Activated T-cell treated with anti-CD3 and anti-CD28 coated beads, Interleukin-2, amount 50 U/mL, for 24 hours (primary cell): Measurements from ENCODE around the gene KRTAP19-2.
"Not testable (repeated sequence)": the region's sequence is repeated elsewhere in the genome, so short reads cannot be mapped to it uniquely, and the experiment has no call there.

ENCODE experiments used
- DNase-seq: peaks from one replicate; pipeline ENCODE4 v3.0.0-alpha.2; 2020
- H3K27ac Mint-ChIP-seq: 2 replicates; pipeline ENCODE4 v1.8.0; 2020; ENCODE audit warnings: mild to moderate bottlenecking, mixed read lengths
- H3K27me3 Mint-ChIP-seq: 2 replicates; pipeline ENCODE4 v1.8.0; 2020; ENCODE audit warnings: mixed read lengths
- H3K36me3 Mint-ChIP-seq: 2 replicates; pipeline ENCODE4 v1.8.0; 2020; ENCODE audit warnings: low read depth, mixed read lengths
- H3K4me1 Mint-ChIP-seq: 2 replicates; pipeline ENCODE4 v1.8.0; 2020; ENCODE audit warnings: low read depth, mixed read lengths
- H3K4me3 Mint-ChIP-seq: 2 replicates; pipeline ENCODE4 v1.8.0; 2020; ENCODE audit warnings: mild to moderate bottlenecking, moderate library complexity, mixed read lengths
- H3K9me3 Mint-ChIP-seq: 2 replicates; pipeline ENCODE4 v1.8.0; 2020; ENCODE audit warnings: mixed read lengths

KRTAP19-2 gene

GRCh38 chr21:30487336-30487735 is at the start of gene KRTAP19-2:
TSS of gene KRTAP19-2 (minus strand) at chr21:30487436. CDS start at chr21:30487348, 88 bp downstream.
- no peaks in the 10 kb centered on the region for H3K4me1 Mint-ChIP-seq
- peaks cover 10% of the 10 kb centered on the region for H3K9me3 Mint-ChIP-seq
- H3K27ac Mint-ChIP-seq: no peak within 1 kb of the TSS
- no peak for DNase-seq
- peaks cover 2% of the 10 kb centered on the region for H3K27me3 Mint-ChIP-seq
- no peaks in the 10 kb centered on the region for H3K36me3 Mint-ChIP-seq
- H3K4me3 Mint-ChIP-seq: no peak within 1 kb of the TSS

GRCh38 chr21:30518876-30519275 is 31.6 kb upstream of the KRTAP19-2 start:
- Mint-ChIP-seq H3K4me1 (no peaks in the 10 kb centered on the region), H3K4me3 (no peak overlapping the region), H3K9me3 (no peaks in the 10 kb centered on the region), H3K27me3 (no peaks in the 10 kb centered on the region), H3K27ac (no peak overlapping the region), H3K36me3 (no peaks in the 10 kb centered on the region)
- DNase-seq: no peak

- Mint-ChIP-seq H3K4me3 (no peak overlapping the region), H3K27me3 (no peaks in the 10 kb centered on the region), H3K9me3 (no peaks in the 10 kb centered on the region), H3K36me3 (no peaks in the 10 kb centered on the region), H3K4me1 (no peaks in the 10 kb centered on the region), H3K27ac (no peak overlapping the region)
- DNase-seq: no peak
These were observed 28.4 kb upstream of the KRTAP19-2 start for GRCh38 chr21:30515681-30516080.

GRCh38 chr21:30505621-30506205 is 18.5 kb upstream of the KRTAP19-2 start:
- not testable (repeated sequence) for DNase-seq, H3K9me3 Mint-ChIP-seq, H3K27ac Mint-ChIP-seq, H3K4me1 Mint-ChIP-seq, H3K4me3 Mint-ChIP-seq, H3K36me3 Mint-ChIP-seq
- peaks cover 10% of the 10 kb centered on the region for H3K27me3 Mint-ChIP-seq

- no peak for DNase-seq
- H3K36me3 Mint-ChIP-seq: no peaks in the 10 kb centered on the region
- peaks cover 10% of the 10 kb centered on the region for H3K27me3 Mint-ChIP-seq
- no peak within 1 kb of the TSS for H3K4me3 Mint-ChIP-seq
- no peaks in the 10 kb centered on the region for H3K9me3 Mint-ChIP-seq
- H3K27ac Mint-ChIP-seq: no peak within 1 kb of the TSS
- H3K4me1 Mint-ChIP-seq: no peaks in the 10 kb centered on the region
These were observed 14.8 kb upstream of the KRTAP19-2 start, which contains the start of gene KRTAP19-5 for GRCh38 chr21:30502041-30502440. TSS of gene KRTAP19-5 (minus strand) at chr21:30502141. CDS start at chr21:30502090, 51 bp downstream.

- Mint-ChIP-seq H3K27me3 (no peaks in the 10 kb centered on the region), H3K9me3 (no peaks in the 10 kb centered on the region), H3K4me1 (no peaks in the 10 kb centered on the region), H3K36me3 (no peaks in the 10 kb centered on the region), H3K27ac (no peak within 1 kb of the TSS), H3K4me3 (no peak within 1 kb of the TSS)
- DNase-seq: no peak
These were observed 9.8 kb upstream of the KRTAP19-2 start, which contains the start of gene KRTAP19-4 for GRCh38 chr21:30497065-30497464. TSS of gene KRTAP19-4 (minus strand) at chr21:30497165. CDS start at chr21:30497110, 55 bp downstream.

- H3K36me3 Mint-ChIP-seq: no peaks in the 10 kb centered on the region
- H3K4me1 Mint-ChIP-seq: no peaks in the 10 kb centered on the region
- no peak within 1 kb of the TSS for H3K4me3 Mint-ChIP-seq
- H3K27ac Mint-ChIP-seq: no peak within 1 kb of the TSS
- H3K27me3 Mint-ChIP-seq: peaks cover 2% of the 10 kb centered on the region
- DNase-seq: no peak
- peaks cover 3% of the 10 kb centered on the region for H3K9me3 Mint-ChIP-seq
These were observed 4.8 kb upstream of the KRTAP19-2 start, which contains the start of gene KRTAP19-3 for GRCh38 chr21:30491963-30492428. TSS of gene KRTAP19-3 (minus strand) at chr21:30492013. CDS start at chr21:30491957, 56 bp downstream.

- no peak for DNase-seq
- Mint-ChIP-seq H3K9me3 (peaks cover 10% of the 10 kb centered on the region), H3K36me3 (no peaks in the 10 kb centered on the region), H3K4me3 (no peak overlapping the region), H3K27ac (no peak overlapping the region), H3K27me3 (no peaks in the 10 kb centered on the region), H3K4me1 (no peaks in the 10 kb centered on the region)
These were observed 1.1 kb downstream of the KRTAP19-2 start for GRCh38 chr21:30486180-30486579.

- no peaks in the 10 kb centered on the region for H3K36me3 Mint-ChIP-seq
- H3K9me3 Mint-ChIP-seq: peaks cover 8% of the 10 kb centered on the region
- no peak overlapping the region for H3K27ac Mint-ChIP-seq
- no peaks in the 10 kb centered on the region for H3K27me3 Mint-ChIP-seq
- no peak overlapping the region for H3K4me3 Mint-ChIP-seq
- no peaks in the 10 kb centered on the region for H3K4me1 Mint-ChIP-seq
- DNase-seq: no peak
These were observed 5.1 kb downstream of the KRTAP19-2 start for GRCh38 chr21:30482130-30482529.

- no peaks in the 10 kb centered on the region for H3K36me3 Mint-ChIP-seq
- no peak for DNase-seq
- H3K4me1 Mint-ChIP-seq: no peaks in the 10 kb centered on the region
- H3K4me3 Mint-ChIP-seq: no peak within 1 kb of the TSS
- H3K9me3 Mint-ChIP-seq: no peaks in the 10 kb centered on the region
- no peak within 1 kb of the TSS for H3K27ac Mint-ChIP-seq
- H3K27me3 Mint-ChIP-seq: no peaks in the 10 kb centered on the region
These were observed 7.1 kb downstream of the KRTAP19-2 start, which contains the start of gene KRTAP19-1 for GRCh38 chr21:30480145-30480544. TSS of gene KRTAP19-1 (minus strand) at chr21:30480367. CDS start at chr21:30480317, 50 bp downstream.

- Mint-ChIP-seq H3K36me3 (no peaks in the 10 kb centered on the region), H3K4me1 (no peaks in the 10 kb centered on the region), H3K27me3 (no peaks in the 10 kb centered on the region), H3K9me3 (no peaks in the 10 kb centered on the region), H3K4me3 (no peak overlapping the region), H3K27ac (no peak overlapping the region)
- no peak for DNase-seq
These were observed 8.0 kb downstream of the KRTAP19-2 start for GRCh38 chr21:30479259-30479658.

GRCh38 chr21:30478004-30478403 is 9.2 kb downstream of the KRTAP19-2 start:
- Mint-ChIP-seq H3K36me3 (no peaks in the 10 kb centered on the region), H3K4me1 (no peaks in the 10 kb centered on the region), H3K27ac (no peak overlapping the region), H3K27me3 (no peaks in the 10 kb centered on the region), H3K9me3 (no peaks in the 10 kb centered on the region), H3K4me3 (no peak overlapping the region)
- DNase-seq: no peak

GRCh38 chr21:30468900-30469714 is 18.1 kb downstream of the KRTAP19-2 start:
- H3K36me3 Mint-ChIP-seq: no peaks in the 10 kb centered on the region
- peaks cover 3% of the 10 kb centered on the region for H3K27me3 Mint-ChIP-seq
- H3K4me1 Mint-ChIP-seq: no peaks in the 10 kb centered on the region
- no peak overlapping the region for H3K27ac Mint-ChIP-seq
- DNase-seq: no peak
- no peak overlapping the region for H3K4me3 Mint-ChIP-seq
- no peaks in the 10 kb centered on the region for H3K9me3 Mint-ChIP-seq

- Mint-ChIP-seq H3K4me3 (no peak overlapping the region), H3K27ac (no peak overlapping the region), H3K27me3 (peaks cover 6% of the 10 kb centered on the region), H3K4me1 (no peaks in the 10 kb centered on the region), H3K9me3 (no peaks in the 10 kb centered on the region), H3K36me3 (no peaks in the 10 kb centered on the region)
- no peak for DNase-seq
These were observed 23.5 kb downstream of the KRTAP19-2 start for GRCh38 chr21:30463713-30464112.

GRCh38 chr21:30448514-30448913 is 38.7 kb downstream of the KRTAP19-2 start:
- Mint-ChIP-seq H3K9me3 (no peaks in the 10 kb centered on the region), H3K4me1 (no peaks in the 10 kb centered on the region), H3K36me3 (no peaks in the 10 kb centered on the region), H3K27me3 (peaks cover 3% of the 10 kb centered on the region), H3K4me3 (no peak overlapping the region), H3K27ac (no peak overlapping the region)
- no peak for DNase-seq
